SU-DHL-6 (cell line): Measurements from ENCODE around the gene DENND5B.

Source experiments
- CTCF ChIP-seq: fragments of 200-600 bp; sonication (generic); IDR thresholded peaks from one replicate; pipeline ENCODE4 v1.5.1; 2017; ENCODE audit warnings: antibody characterized with exemption, mild to moderate bottlenecking, low read length, moderate library complexity; ENCODE audit not compliant: insufficient read depth, poor library complexity, severe bottlenecking
- EZH2phosphoT487 ChIP-seq: fragments of 200-600 bp; sonication (generic), shearing (Covaris generic); conservative IDR thresholded peaks from 2 replicates; pipeline ENCODE4 v1.6.1; 2018; ENCODE audit warnings: mild to moderate bottlenecking, antibody characterized with exemption, low read length, moderate library complexity, mixed read lengths

GRCh38 chr12:31363416-31363809 lies 227.5 kb downstream of the DENND5B start:
- TF ChIP-seq CTCF (no peak), EZH2phosphoT487 (no peak)
